ENCODE data around the gene LRRC45. TPM values are rescaled to one million over a fixed set of nuclear protein-coding genes. Genes with fewer than 3 reads are reported as not detected.

LRRC45 gene
- total RNA-seq, 1 donor = 13.4 TPM

GRCh38 chr17:82004517-82005455 lies 18.3 kb upstream of the LRRC45 start:
- TF ChIP-seq, protein P1, sequence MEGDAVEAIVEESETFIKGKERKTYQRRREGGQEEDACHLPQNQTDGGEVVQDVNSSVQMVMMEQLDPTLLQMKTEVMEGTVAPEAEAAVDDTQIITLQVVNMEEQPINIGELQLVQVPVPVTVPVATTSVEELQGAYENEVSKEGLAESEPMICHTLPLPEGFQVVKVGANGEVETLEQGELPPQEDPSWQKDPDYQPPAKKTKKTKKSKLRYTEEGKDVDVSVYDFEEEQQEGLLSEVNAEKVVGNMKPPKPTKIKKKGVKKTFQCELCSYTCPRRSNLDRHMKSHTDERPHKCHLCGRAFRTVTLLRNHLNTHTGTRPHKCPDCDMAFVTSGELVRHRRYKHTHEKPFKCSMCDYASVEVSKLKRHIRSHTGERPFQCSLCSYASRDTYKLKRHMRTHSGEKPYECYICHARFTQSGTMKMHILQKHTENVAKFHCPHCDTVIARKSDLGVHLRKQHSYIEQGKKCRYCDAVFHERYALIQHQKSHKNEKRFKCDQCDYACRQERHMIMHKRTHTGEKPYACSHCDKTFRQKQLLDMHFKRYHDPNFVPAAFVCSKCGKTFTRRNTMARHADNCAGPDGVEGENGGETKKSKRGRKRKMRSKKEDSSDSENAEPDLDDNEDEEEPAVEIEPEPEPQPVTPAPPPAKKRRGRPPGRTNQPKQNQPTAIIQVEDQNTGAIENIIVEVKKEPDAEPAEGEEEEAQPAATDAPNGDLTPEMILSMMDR (IDR thresholded peaks at IDR 0.05; ENCODE audit: insufficient read depth, low read depth, low read length) = no peak

GRCh38 chr17:82005701-82006348 lies 17.3 kb upstream of the LRRC45 start:
- no peak overlapping the region for H3K4me3 ChIP-seq (ENCODE audit: low read depth, low read length)
- no peak for DNase-seq (ENCODE audit: low read depth)
- TF ChIP-seq, protein P1 (IDR thresholded peaks at IDR 0.05; ENCODE audit: insufficient read depth, low read depth, low read length) = no peak

More at GRCh38 chr17:82004517-82005455, 18.3 kb upstream of the LRRC45 start:
- no peak for DNase-seq (ENCODE audit: low read depth)
- H3K4me3 ChIP-seq (ENCODE audit: low read depth, low read length) = no peak overlapping the region

DNA sequence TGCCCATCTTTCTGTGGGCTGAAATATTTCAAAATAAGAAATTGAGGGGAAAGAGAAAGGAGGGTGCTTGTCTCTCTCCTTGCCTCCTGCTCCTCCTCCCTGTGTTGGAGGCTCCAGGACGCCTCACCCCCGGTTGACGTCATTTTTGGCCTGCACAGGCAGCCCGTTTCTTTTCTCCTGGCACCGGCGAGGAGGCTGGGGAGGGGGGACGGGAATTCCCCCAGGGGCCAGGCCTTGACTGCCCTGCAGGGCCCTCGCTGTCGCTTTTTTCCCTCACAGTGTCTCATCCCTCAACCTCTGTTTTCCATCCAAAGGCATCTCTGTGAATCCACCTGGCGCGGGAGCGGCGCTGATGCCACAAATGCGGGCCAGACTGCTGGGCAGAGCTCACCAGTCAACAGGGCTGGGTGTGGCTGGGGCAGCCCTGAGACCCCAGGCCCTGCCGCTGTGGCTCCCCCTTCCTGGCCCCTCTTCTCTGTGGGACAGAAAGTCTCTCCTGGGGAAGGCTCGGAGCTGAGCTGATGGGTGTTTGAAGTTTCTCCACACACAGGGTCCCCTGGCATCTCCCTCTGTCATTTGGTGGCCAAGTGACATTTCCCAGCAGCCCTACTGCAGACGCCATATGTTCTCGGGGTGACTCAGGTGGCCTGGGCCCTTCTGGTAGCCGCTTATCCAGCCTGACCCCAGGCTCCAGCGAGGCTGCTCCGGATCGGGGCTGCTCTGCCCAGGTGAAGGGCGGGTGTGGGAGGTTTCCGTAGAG lies 16.5 kb upstream of the LRRC45 start:
- peak; percentile 41 for DNase-seq (ENCODE audit: low read depth)
- H3K4me3 ChIP-seq (ENCODE audit: low read depth, low read length) = no peak overlapping the region
- TF ChIP-seq, protein P1 (IDR thresholded peaks at IDR 0.05; ENCODE audit: insufficient read depth, low read depth, low read length) = no peak

GRCh38 chr17:82007228-82007494 lies 15.9 kb upstream of the LRRC45 start:
- TF ChIP-seq, protein P1 (IDR thresholded peaks at IDR 0.05; ENCODE audit: insufficient read depth, low read depth, low read length) = no peak
- no peak for DNase-seq (ENCODE audit: low read depth)
- H3K4me3 ChIP-seq (ENCODE audit: low read depth, low read length) = no peak overlapping the region

- TF ChIP-seq, protein P1 (IDR thresholded peaks at IDR 0.05; ENCODE audit: insufficient read depth, low read depth, low read length) = no peak
- no peak overlapping the region for H3K4me3 ChIP-seq (ENCODE audit: low read depth, low read length)
- no peak for DNase-seq (ENCODE audit: low read depth)
These were observed 15.4 kb upstream of the LRRC45 start for GRCh38 chr17:82007495-82008257.

DNA sequence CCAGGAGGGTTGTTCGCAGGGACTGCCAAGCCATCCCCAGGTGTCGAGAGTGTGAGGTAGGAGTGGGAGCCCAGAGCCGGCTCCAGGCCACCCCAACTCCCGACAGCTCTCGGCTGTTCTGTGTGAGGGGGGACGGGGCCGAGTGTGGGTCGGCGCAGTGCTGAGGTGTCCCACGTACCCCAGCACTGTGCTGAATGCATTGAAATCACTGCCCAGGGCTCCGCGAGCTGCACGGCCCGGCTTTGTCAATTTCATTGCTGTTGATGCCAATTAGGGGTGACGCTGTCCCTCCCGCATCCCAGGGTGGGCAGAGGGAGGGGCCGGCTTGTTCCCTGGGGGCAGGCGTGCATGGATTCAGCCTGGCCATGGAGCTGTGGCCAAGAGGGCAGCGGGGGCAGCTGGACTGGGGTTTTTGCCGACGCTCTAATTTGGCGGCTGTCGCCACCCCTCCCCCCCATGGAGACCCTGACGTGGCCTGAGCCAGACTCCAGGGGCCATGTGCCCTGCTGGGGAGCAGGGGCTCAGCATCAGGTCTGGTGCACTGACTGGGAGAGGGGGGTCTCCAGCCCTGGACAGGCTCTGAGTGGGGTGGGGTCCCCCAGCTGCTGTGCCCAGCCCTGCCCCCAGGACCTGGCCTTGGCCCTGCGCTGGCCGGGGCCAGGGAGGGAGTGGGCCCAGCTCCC lies 14.7 kb upstream of the LRRC45 start:
- DNase-seq (ENCODE audit: low read depth) = no peak
- TF ChIP-seq, protein P1 (IDR thresholded peaks at IDR 0.05; ENCODE audit: insufficient read depth, low read depth, low read length) = no peak
- no peak overlapping the region for H3K4me3 ChIP-seq (ENCODE audit: low read depth, low read length)
